Measurements from ENCODE around the gene CPTP.

- TF ChIP-seq, protein P1, sequence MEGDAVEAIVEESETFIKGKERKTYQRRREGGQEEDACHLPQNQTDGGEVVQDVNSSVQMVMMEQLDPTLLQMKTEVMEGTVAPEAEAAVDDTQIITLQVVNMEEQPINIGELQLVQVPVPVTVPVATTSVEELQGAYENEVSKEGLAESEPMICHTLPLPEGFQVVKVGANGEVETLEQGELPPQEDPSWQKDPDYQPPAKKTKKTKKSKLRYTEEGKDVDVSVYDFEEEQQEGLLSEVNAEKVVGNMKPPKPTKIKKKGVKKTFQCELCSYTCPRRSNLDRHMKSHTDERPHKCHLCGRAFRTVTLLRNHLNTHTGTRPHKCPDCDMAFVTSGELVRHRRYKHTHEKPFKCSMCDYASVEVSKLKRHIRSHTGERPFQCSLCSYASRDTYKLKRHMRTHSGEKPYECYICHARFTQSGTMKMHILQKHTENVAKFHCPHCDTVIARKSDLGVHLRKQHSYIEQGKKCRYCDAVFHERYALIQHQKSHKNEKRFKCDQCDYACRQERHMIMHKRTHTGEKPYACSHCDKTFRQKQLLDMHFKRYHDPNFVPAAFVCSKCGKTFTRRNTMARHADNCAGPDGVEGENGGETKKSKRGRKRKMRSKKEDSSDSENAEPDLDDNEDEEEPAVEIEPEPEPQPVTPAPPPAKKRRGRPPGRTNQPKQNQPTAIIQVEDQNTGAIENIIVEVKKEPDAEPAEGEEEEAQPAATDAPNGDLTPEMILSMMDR (IDR thresholded peaks at IDR 0.05; ENCODE audit: poor library complexity, severe bottlenecking), result no peak
- TF ChIP-seq EP300 (conservative IDR thresholded peaks at IDR 0.05; ENCODE audit: poor library complexity, severe bottlenecking), result no peak
- no peak for TF ChIP-seq RAD21 (conservative IDR thresholded peaks at IDR 0.05)
- no peak for TF ChIP-seq TAF1 (IDR thresholded peaks at IDR 0.05; ENCODE audit: low read depth)
- TF ChIP-seq POLR2AphosphoS5 (IDR thresholded peaks at IDR 0.05), result no peak
- no peak for TF ChIP-seq SMC3 (conservative IDR thresholded peaks at IDR 0.05; ENCODE audit: poor library complexity)
- no peak for TF ChIP-seq EZH2 (IDR thresholded peaks at IDR 0.05; ENCODE audit: borderline replicate concordance, insufficient read depth, low read length, poor library complexity, severe bottlenecking)
- TF ChIP-seq, protein P2, sequence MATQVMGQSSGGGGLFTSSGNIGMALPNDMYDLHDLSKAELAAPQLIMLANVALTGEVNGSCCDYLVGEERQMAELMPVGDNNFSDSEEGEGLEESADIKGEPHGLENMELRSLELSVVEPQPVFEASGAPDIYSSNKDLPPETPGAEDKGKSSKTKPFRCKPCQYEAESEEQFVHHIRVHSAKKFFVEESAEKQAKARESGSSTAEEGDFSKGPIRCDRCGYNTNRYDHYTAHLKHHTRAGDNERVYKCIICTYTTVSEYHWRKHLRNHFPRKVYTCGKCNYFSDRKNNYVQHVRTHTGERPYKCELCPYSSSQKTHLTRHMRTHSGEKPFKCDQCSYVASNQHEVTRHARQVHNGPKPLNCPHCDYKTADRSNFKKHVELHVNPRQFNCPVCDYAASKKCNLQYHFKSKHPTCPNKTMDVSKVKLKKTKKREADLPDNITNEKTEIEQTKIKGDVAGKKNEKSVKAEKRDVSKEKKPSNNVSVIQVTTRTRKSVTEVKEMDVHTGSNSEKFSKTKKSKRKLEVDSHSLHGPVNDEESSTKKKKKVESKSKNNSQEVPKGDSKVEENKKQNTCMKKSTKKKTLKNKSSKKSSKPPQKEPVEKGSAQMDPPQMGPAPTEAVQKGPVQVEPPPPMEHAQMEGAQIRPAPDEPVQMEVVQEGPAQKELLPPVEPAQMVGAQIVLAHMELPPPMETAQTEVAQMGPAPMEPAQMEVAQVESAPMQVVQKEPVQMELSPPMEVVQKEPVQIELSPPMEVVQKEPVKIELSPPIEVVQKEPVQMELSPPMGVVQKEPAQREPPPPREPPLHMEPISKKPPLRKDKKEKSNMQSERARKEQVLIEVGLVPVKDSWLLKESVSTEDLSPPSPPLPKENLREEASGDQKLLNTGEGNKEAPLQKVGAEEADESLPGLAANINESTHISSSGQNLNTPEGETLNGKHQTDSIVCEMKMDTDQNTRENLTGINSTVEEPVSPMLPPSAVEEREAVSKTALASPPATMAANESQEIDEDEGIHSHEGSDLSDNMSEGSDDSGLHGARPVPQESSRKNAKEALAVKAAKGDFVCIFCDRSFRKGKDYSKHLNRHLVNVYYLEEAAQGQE (IDR thresholded peaks at IDR 0.05; ENCODE audit: borderline replicate concordance), result no peak
- TF ChIP-seq MXI1 (conservative IDR thresholded peaks at IDR 0.05; ENCODE audit: poor library complexity, severe bottlenecking), result no peak
These were observed 23.2 kb downstream of the CPTP start for GRCh38 chr1:1347663-1348419.

Data from neural cell (in vitro differentiated cells).